HG03280 (cell line): ENCODE measurements around the gene CAPRIN2.
A peak's percentile ranks its signal among the peaks of the same experiment; 100 is the strongest.

Experiments used
- ATAC-seq: cut with Tn5 transposase; IDR thresholded peaks from one replicate; pipeline ENCODE4 v1.9.1; 2021; ENCODE audit warnings: mild to moderate bottlenecking, moderate library complexity; ENCODE audit not compliant: unreplicated experiment

The CAPRIN2 gene

DNA sequence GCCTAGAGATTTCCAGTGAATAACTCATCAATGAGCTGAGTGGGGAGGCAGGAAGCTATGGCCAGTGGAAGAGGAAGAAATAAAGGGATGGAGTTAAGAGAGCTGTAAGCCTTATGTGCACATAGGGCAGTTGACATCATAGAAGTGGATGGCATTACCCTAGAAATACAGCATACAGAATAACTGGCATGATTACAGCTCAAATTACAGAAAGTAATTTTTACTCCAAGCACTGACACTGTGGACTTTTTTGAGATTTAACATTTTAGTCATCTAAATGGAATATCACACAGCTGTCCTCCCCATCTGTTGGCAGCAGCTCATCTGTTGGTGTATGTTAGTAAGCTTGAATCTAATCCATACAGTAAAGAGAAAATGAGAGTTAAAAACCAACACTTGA, 53.7 kb downstream of the CAPRIN2 start:
- no peak for ATAC-seq

DNA sequence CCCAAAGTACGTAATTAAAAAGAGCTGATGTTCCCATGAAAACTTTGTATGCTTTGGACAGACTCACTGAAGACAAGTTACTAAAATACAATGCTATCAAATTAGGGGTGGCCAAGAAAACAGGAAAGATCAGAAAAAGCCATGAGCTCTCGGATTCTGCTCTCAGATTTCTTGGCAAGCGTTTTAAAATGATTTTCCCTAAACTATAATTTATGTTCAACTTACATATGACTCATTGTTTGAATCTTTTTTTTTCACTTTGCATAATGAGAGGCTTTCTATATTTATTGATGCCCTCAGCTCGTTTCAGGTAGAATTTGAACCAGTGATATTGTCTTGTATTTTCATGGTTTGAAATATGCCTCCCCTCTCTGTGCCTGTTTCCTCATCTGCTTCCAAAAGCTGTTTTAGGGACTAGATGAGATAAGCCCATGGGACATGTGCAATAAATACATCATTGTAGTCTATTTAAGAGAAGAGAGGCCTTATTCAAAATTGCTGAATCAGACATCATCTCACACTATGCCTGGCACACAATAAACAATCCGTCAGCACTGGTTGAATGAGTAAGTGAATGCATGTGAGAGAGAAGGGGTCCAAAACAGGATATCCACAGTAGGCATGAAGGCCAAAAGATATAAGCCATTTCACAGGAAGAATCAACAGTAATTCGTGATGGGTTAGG, 54.4 kb downstream of the CAPRIN2 start:
- ATAC-seq, result no peak

DNA sequence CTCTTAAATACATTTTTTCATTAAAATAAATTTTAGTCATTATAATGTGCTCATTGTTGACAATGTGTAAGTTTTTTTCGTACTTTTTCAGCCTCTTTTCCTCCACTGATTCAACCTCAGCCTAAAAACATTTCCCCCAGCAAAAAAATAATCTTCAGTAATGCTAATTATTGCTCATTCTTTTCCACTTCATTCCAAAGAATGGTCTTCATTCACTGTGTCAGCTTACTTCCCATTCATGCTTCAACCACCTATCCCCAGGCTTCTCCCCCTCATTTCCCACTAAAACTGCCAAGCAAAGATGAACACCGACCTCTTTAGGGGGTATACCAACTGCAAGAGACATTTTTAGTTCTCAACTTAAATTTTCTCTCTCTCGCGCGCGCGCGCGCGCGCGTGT, 56.4 kb downstream of the CAPRIN2 start:
- no peak for ATAC-seq

DNA sequence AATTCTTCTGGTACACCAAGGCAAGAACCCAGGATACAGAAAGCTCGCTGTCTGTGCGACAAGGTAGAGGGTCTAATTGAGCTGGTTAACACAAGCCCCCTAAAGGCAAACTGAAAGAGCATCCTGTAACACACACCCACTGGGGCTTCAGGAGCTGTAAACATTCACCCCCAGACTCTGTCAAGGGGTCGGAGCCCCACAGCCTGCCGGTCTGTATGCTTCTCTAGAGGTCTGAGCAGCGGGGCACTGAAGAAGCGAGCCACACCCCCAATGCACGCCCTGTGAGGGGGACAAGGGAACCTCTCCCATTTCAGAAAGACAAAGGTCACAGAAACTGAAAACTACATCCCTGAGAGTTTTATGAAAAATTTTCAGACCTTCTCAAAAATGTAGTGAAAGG, 57.8 kb downstream of the CAPRIN2 start:
- no peak for ATAC-seq

DNA sequence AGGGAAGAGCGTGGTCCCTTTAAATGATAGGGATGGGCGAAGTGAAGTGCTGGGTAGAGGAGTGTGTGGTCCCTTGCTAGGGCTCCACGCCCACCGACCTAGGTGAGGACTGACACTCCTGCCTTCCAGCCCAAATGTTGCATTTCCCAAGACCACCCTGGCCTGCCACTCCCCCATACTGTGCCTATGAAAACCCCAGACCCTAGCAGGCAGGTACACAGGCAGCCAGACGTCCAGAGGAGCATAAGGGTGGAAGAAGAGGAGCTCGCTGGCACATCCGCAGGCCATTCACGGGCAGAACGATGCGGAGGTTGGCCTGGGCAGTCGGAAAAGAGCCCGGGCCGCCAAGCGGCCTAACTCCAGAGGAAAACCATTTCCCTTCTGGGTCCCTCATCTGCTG, 58.3 kb downstream of the CAPRIN2 start:
- no peak for ATAC-seq

DNA sequence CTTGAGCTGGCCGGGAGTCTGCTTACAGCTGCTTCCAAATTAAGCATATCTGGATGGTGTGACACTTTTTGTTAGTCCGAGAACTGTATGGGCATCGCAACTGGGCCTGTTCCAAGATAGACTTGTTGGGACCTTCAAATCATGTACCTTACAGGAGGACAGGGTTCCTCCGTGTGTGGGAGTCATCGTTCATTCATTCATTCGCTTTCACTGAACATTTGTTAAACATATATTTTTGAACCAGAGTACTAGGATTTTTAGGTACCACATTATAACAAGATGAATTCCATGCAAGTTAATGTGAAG, 58.7 kb downstream of the CAPRIN2 start:
- peak; percentile 34 for ATAC-seq

DNA sequence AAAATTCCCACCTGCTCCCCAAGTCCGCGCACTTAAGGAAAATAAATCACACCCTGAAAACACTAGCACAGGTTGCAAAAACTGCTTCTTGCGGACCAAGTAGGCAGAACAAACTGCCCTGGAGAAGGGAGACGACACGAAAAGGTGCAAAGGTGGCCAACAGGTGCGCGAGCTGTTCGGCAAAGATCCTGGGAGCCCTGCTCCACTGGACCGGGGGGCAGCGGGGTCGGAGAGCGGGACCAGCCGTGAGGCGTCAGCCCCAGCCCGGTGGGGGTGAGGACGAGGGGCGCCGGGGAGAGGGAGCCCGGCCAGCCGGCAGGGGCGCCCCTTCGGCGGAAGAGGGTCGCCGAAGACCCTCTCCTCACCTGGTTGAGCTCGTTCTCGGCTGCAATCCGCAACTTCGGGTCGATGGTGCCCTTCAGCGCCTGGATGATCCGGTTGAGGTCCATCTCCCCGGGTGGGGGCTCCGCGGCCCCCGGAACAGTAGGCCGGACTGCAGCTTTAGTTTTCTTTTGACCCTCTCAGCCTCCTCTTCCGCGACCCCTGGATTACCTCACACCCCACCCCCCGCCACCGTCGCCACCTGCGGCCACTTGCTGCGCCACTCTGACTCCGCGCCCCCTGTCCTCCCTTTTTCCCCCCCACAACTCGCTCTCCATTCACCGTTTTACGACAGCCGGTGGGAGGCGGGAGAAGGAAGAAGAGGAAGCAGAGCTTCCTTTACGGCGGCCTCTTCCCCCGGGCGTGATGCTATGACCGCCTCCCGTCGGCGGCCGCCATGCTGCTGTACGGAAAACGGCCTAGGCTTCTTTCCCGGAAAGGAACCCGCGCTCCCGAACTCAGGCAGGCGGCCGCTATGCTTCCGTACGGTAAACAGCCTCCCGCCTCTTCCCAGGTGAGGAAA, 59.3 kb downstream of the CAPRIN2 start, which contains the start of gene IPO8:
Gene IPO8, minus strand, starts transcription at position 671 of the 904 bp plus-strand sequence. Its CDS starts 222 bp downstream, at position 449.
- ATAC-seq, result peak; percentile 82

DNA sequence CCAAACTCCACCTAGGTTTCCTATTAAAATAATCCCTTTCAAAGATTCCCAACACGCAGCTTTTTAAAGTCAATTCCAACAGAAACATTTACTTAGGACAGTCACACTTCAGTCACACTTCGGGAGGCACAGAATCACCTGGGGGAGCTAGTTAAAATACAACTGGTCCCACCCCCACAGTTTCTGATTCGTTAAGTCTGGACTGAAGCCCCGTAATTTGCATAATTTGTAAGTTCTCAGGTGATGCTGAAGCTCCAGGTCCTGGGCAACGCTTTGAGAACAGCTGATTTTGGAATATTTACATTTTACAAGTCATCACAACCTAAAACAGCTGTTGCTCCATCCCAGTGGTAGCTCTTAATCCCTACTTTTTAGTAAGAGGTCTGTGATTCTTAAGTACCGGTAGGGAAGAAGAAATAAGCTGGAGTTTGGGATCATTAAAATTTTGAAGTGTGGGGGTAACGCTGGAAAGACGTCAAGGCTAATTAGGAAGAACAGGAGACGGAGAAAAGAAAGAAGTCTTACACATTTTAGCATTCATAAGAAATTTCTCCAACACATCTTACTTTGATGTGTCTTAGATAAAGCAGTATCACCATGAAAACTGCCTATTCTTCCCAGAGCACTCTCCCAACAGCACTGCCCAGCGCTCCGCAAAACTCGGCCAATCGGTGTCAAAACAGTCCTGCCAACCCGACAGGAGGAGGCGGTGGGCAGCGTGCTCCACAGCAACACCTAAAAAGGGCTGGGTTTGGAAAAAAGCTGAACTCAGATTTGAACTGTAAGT, 60.1 kb downstream of the CAPRIN2 start:
- ATAC-seq, result no peak

DNA sequence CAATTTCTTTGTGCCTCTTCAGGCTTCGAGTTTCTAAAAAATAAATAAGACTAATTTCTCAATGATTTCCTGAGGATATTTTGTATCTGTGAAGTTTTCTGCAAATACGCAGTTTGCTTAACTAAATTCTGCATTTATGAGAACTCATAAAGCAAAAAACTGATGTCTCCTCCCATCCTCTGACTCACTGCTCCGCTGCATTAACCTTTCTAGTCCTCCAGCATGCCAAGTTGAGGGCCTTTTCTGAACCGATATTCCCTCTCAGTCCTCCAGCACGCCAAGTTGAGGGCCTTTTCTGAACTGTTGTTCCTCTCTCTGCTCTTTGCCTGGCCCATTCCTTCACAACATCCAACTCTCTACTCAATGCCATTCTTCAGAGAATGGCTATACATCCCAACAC, 62.3 kb downstream of the CAPRIN2 start:
- no peak for ATAC-seq

DNA sequence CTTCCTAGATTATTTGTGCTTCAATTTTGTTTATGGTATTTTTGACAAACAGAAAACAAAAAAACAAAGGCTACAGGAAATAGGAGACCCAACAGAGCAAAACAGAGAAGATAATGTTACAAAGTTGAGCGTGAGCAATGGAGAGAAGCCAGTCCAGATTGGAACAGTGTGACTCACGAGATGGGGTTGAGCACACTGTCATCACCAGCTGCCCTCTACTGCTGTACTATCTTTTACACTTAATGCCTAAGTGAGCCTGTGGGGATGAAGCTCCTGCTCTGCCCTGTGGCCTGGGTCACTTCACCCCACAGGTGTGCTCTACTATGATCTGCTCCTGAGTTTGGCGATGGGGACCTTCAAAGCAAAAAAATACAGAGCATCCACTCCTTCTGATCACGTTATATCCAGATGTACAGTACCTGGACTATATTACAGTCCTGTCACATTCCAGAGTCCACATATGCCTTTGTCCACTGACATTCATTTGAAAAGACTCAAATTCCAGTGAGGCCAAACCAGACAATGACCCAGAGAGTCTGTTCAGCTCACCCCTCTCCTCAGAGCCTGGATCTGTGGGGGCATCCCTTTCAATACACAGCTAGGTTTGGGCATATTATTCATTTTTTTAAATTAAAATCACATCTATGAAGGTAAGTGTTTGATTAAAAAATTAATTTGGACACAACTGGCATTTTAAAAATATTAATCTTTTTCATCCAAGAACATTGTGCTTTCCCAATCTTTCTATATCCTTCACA, 63.5 kb downstream of the CAPRIN2 start:
- ATAC-seq, result no peak

DNA sequence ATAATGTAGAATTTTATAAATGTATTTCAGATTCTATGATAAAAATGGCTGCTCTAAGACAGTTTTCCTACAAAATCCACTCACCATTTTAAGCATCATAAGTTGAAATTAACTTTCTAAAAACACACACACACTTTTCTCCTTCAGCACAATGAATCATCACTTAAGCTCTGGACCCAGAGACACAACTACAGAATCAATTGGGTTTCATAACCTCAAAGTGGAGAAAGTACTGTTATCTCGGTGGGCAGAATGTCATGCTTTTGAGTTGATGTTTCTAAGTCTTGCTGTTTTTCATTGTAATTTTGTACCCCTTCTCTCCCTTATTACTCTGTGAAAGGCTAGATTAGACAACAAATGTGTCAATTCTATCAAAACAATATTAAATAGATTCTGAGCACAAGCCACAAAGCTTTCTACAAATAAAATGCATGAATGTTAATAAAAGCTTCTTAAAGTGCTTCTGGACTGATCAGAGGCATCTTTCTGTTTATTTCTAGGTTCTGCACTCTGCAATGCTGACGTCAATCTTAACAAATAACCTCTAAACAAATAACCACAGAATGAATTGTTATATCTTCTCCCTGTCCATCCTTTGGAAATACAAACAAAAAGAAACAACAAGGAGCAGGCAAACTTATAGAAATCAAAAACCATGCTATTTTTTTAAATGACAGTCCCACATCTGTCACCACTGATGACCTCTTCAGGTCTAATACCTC, 67.3 kb downstream of the CAPRIN2 start:
- no peak for ATAC-seq

DNA sequence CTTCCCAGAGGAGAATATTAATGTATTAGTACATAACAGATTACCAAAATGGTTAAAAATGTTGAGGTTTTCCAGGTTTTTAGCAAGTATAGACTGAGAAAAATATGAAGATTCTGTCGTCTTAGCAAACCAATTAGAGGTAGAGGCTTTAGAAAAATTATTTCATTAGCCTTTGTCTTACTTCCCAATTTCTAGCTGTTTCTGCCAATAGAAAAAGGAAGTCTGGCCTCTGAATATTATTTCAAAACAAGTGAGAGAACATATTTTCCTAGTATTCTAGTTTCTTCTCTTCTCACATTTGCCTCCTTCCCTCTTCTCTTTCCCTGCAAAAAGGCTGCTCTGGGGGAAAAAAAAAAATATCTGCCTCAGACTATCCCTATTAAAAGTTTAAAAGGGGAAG, 75.5 kb downstream of the CAPRIN2 start:
- ATAC-seq, result no peak

DNA sequence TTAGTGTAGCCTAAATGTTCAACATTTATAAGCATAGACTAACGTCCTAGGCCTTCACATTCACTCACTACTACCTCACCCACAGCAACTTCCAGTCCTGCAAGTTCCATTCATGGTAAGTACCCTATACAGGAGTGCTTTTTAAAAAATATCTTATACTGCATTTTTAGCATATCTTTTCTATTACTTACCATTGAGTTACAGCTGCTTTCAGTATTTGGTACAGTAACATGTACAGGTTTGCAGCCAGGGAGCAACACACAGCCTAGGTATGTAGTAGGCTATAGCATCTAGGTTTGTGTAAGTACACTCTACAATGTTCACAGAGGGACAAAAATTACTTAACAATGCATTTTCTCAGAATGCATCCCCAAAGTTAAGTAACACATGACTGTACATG, 76.5 kb downstream of the CAPRIN2 start:
- no peak for ATAC-seq

DNA sequence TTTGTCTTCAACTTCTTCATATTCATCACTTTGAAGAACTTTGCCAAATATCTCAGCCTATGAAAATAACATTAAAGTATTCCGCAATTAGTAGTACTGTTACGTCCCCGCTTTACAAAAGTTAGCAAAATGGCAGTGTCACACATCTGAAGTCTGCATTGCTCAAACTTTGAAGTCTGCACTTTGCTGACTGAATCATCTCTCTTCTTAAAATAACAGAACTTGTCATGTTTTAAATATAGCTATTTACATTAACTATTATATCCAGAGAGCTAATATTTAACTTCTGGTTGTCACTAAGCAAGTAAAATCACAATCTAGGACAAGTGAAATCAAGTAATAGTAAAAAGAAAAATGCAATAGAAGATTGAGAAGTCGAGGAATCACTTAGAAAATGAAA, 93.5 kb downstream of the CAPRIN2 start:
- no peak for ATAC-seq
